ENCODE results near the gene RCOR1. TPM values are rescaled to one million over a fixed set of nuclear protein-coding genes. Genes with fewer than 3 reads are reported as not detected.
A peak's percentile ranks its signal among the peaks of the same experiment; 100 is the strongest.

The RCOR1 gene
- total RNA-seq, 1 donor from 2014 or later: 33.4 TPM

GRCh38 chr14:102776761-102777710 lies 184.6 kb downstream of the RCOR1 start, which contains the start of gene TRAF3:
Gene TRAF3, plus strand, starts transcription at chr14:102777449. Its CDS starts 92,753 bp downstream, at chr14:102870202.
- peak; percentile 22 for DNase-seq

DNA sequence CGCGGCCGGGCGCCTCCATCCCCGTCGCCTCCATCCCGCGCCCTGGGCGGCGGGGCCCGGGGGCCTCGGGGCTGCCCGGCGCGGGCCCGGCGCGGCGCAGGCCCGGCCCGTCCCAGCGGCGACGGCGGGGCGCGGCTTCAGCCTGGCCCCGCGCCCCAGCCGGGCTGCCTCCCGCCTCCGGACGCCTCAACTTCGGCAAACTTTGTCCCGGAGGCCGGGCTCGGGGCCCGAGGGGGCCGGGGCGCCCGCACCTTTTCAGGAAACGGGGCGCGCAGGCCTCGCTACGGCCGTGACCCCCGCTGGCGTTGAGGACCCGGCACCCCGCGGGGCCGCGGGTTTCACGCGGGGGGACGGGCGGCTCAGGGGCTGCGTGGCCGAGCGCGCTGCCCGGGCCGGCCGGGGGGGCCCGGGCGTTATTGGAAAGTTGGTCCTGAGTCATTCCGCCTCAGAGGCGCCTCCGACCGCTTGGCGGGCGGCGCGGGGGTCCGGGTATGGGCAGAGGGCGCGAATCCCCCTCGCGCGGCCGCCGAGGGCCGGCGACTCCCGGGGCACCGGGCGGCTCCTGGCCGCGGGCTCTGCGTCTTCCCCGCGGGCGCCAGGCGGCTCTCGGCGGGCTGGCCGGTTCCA lies 185.4 kb downstream of the RCOR1 start:
- no peak for DNase-seq

- DNase-seq: peak; percentile 36
Measured at GRCh38 chr14:102778338-102779083, 186.1 kb downstream of the RCOR1 start.

DNA sequence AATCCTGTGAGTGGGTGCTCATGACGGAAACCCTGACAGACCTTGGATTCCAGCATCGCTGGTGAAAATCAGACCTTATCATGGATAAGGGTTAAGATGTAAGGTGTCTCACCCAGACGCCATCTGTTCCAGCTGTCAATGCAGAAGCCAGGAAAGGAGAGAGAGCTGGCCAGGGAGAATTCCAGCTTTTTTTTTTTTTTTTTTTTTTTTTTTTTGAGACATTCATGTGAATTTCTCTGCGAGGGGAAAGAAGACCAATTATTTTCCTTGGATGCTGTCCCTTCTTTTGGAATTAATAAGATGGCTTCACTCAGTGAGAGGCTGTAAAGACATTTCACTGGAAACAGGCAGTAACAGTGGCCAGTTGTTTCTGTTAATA lies 186.6 kb downstream of the RCOR1 start:
- DNase-seq: no peak

DNA sequence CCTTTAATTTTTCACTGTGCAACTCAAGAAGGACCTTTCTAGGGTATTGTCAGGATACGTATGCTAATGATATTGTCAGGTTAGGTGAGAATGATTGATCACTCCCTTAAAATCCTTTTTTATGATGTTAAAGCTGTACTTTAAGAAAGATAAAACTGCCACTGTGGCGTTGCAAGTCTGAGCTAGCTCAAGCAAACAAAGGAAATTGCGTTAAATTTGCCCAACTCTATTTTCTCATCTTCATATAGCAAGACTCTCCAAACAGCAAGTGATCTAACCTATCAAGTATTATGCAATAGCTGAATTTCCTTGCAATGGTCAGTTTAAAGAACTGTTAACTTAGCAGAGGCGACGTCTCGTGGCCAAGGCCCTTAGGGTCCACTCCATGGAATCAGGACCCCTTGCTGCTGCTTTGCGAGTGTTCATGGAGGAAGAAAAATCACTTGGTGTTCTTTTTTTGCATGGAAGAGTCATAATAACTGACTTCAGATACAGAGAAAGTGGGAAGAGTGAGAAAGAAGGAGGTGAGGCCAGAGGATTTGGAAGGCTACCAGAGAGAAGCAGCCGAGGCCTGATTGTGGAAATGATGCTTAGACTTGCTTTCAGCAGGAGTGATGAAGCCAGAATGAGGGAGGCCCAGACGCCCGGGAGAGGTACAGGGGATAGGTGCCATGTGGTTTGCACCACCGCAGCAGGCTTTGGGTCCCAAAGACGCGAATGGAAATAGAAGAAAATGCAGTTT lies 187.3 kb downstream of the RCOR1 start:
- no peak for DNase-seq

Small RNA genes lying within 50 kb of the gene (small RNA-seq; reads per million reads assigned to genes)
- not detected for gene RF00019 (ENCODE audit: low replicate concordance)
- gene RN7SL546P (ENCODE audit: low replicate concordance): not detected

Other genes with a start within 250 kb of the RCOR1 start
- gene CINP, start 229.8 kb upstream of the RCOR1 start, total RNA-seq: 27.4 TPM
- 8.5 TPM for gene TECPR2, start 229.7 kb upstream of the RCOR1 start, total RNA-seq
- gene ANKRD9, start 82.9 kb upstream of the RCOR1 start, total RNA-seq: 6.7 TPM
- gene TRAF3, start 184.8 kb downstream of the RCOR1 start, total RNA-seq: 13.4 TPM

Data from skin of body (tissue), 3 donors.